ENCODE results near the gene SPINK5. TPM values are rescaled to one million over a fixed set of nuclear protein-coding genes. Genes with fewer than 3 reads are reported as not detected.

The SPINK5 gene
- total and polyA plus RNA-seq, 4 donors = 4.2 to 9.6 (median 6.1) TPM

GRCh38 chr5:148091991-148092964 is 28.5 kb downstream of the SPINK5 start:
- Histone ChIP-seq H3K27me3 (ENCODE audit: control insufficient read depth in 3 of 3, insufficient read depth in 3 of 3, low read length in 2 of 3) (peaks cover 0 to 5% (median 0%) of the 10 kb centered on the region in 3 donors), H3K27ac (ENCODE audit: low read depth in 1 of 2, low read length in 1 of 2) (no peak overlapping the region), H3K4me3 (no peak overlapping the region), H3K9me3 (ENCODE audit: control insufficient read depth in 4 of 4, insufficient read depth in 3 of 4, low read length in 3 of 4) (no peaks in the 10 kb centered on the region), H3K36me3 (ENCODE audit: control insufficient read depth in 4 of 4, insufficient read depth in 4 of 4, low read length in 4 of 4) (no peaks in the 10 kb centered on the region), H3K9ac (ENCODE audit: insufficient read depth in 1 of 2, low read length in 2 of 2) (no peak overlapping the region), H3K4me1 (ENCODE audit: control insufficient read depth in 5 of 5, insufficient read depth in 5 of 5, low read length in 5 of 5) (peaks cover 0 to 9% (median 3%) of the 10 kb centered on the region in 5 donors)
- no peak for ATAC-seq (ENCODE audit: insufficient read depth, low FRiP score)
- no peak for TF ChIP-seq CTCF (IDR thresholded peaks at IDR 0.05; ENCODE audit: control extremely low read depth, extremely low read depth)
- 56 to 64% methylated on average over 4 of the region's 4 CpGs for WGBS, 2 donors
- no peak for DNase-seq

GRCh38 chr5:148094336-148094735 is 30.6 kb downstream of the SPINK5 start:
- H3K9me3 ChIP-seq (ENCODE audit: control insufficient read depth in 4 of 4, insufficient read depth in 3 of 4, low read length in 3 of 4) = no peaks in the 10 kb centered on the region
- DNase-seq (peak in 1 of 3 donors; percentile 15), ATAC-seq (ENCODE audit: insufficient read depth, low FRiP score) (no peak)
- H3K27ac ChIP-seq (ENCODE audit: low read depth in 1 of 2, low read length in 1 of 2) = no peak overlapping the region
- 91 to 97% methylated on average over 3 of the region's 3 CpGs for WGBS, 2 donors
- H3K27me3 ChIP-seq (ENCODE audit: control insufficient read depth in 3 of 3, insufficient read depth in 3 of 3, low read length in 2 of 3) = peaks cover 0 to 4% (median 0%) of the 10 kb centered on the region in 3 donors
- TF ChIP-seq CTCF (IDR thresholded peaks at IDR 0.05; ENCODE audit: control extremely low read depth, extremely low read depth) = no peak
- no peak overlapping the region for H3K4me3 ChIP-seq
- no peak overlapping the region for H3K9ac ChIP-seq (ENCODE audit: insufficient read depth in 1 of 2, low read length in 2 of 2)
- H3K4me1 ChIP-seq (ENCODE audit: control insufficient read depth in 5 of 5, insufficient read depth in 5 of 5, low read length in 5 of 5) = peaks cover 0 to 9% (median 3%) of the 10 kb centered on the region in 5 donors
- H3K36me3 ChIP-seq (ENCODE audit: control insufficient read depth in 4 of 4, insufficient read depth in 4 of 4, low read length in 4 of 4) = no peaks in the 10 kb centered on the region

- no peak for TF ChIP-seq CTCF (IDR thresholded peaks at IDR 0.05; ENCODE audit: control extremely low read depth, extremely low read depth)
- H3K9me3 ChIP-seq (ENCODE audit: control insufficient read depth in 4 of 4, insufficient read depth in 3 of 4, low read length in 3 of 4) = no peaks in the 10 kb centered on the region
- no peak for ATAC-seq (ENCODE audit: insufficient read depth, low FRiP score)
- H3K27me3 ChIP-seq (ENCODE audit: control insufficient read depth in 3 of 3, insufficient read depth in 3 of 3, low read length in 2 of 3) = no peaks in the 10 kb centered on the region
- no peaks in the 10 kb centered on the region for H3K4me1 ChIP-seq (ENCODE audit: control insufficient read depth in 5 of 5, insufficient read depth in 5 of 5, low read length in 5 of 5)
- 81 to 82% methylated on average over 1 of the region's 1 CpG for WGBS, 2 donors
- DNase-seq = no peak
- no peak overlapping the region for H3K27ac ChIP-seq (ENCODE audit: low read depth in 1 of 2, low read length in 1 of 2)
- no peak overlapping the region for H3K9ac ChIP-seq (ENCODE audit: insufficient read depth in 1 of 2, low read length in 2 of 2)
- H3K36me3 ChIP-seq (ENCODE audit: control insufficient read depth in 4 of 4, insufficient read depth in 4 of 4, low read length in 4 of 4) = no peaks in the 10 kb centered on the region
- no peak overlapping the region for H3K4me3 ChIP-seq
Observed at GRCh38 chr5:148104226-148104625, 40.4 kb downstream of the SPINK5 start.
